Gastrocnemius medialis (tissue), 4 donors: Measurements from ENCODE around the gene ARHGEF5.
"Not testable (repeated sequence)": the region's sequence is repeated elsewhere in the genome, so short reads cannot be mapped to it uniquely, and the experiment has no call there.

Source experiments
- CTCF ChIP-seq, 5 experiments: fragments of 450-650 bp in 3 of 5; fragments of 200-600 bp in 2 of 5; sonication (generic) in 2 of 5; IDR thresholded peaks in 4 of 5; conservative IDR thresholded peaks in 1 of 5; 1 replicate in 4 of 5; 2 replicates in 1 of 5; pipeline ENCODE4 v1.5.1; 2016 to 2019; ENCODE audit warnings: antibody characterized with exemption in 5 of 5, mild to moderate bottlenecking in 3 of 5, moderate library complexity in 3 of 5
- POLR2A ChIP-seq, 2 donors: fragments of 450-650 bp; IDR thresholded peaks; one replicate each; pipeline ENCODE4 v1.6.1; 2017; ENCODE audit warnings: antibody characterized with exemption in 2 of 2, mild to moderate bottlenecking in 2 of 2, moderate library complexity in 2 of 2

GRCh38 chr7:144418931-144419330 lies 63.7 kb downstream of the ARHGEF5 start:
- not testable (repeated sequence) for TF ChIP-seq POLR2A (IDR thresholded peaks at IDR 0.05); CTCF (IDR thresholded peaks at IDR 0.05 in 4 of 5, conservative IDR thresholded peaks at IDR 0.05 in 1 of 5)
